Thymus (tissue), 11 donors: ENCODE measurements around the gene KLF9. TPM values are rescaled to one million over a fixed set of nuclear protein-coding genes. Genes with fewer than 3 reads are reported as not detected.

Experiments used
- DNase-seq, 9 donors: peaks; one replicate each; pipeline ENCODE4 v3.0.0-alpha.2; 2013; ENCODE audit warnings: low spot score in 9 of 9, low read depth in 6 of 9, missing footprints in 1 of 9
- H3K27ac ChIP-seq, 2 donors: one replicate each; pipeline ENCODE4 v1.5.1; 2013; ENCODE audit warnings: control low read depth in 1 of 2, low read depth in 1 of 2, low read length in 1 of 2, mild to moderate bottlenecking in 1 of 2, moderate library complexity in 1 of 2
- H3K27me3 ChIP-seq, 2 donors: one replicate each; pipeline ENCODE4 v1.5.1; 2013; ENCODE audit warnings: low read length in 1 of 2; ENCODE audit not compliant: control insufficient read depth in 2 of 2, insufficient read depth in 1 of 2
- H3K36me3 ChIP-seq, 2 donors: one replicate each; pipeline ENCODE4 v1.5.1; 2013; ENCODE audit warnings: low read length in 1 of 2, mild to moderate bottlenecking in 1 of 2, moderate library complexity in 1 of 2; ENCODE audit not compliant: control insufficient read depth in 2 of 2, insufficient read depth in 2 of 2
- H3K4me1 ChIP-seq, 2 donors: one replicate each; pipeline ENCODE4 v1.5.1; 2013; ENCODE audit warnings: low read length in 2 of 2; ENCODE audit not compliant: control insufficient read depth in 2 of 2, insufficient read depth in 2 of 2
- H3K4me3 ChIP-seq, 2 donors: one replicate each; pipeline ENCODE4 v1.5.1; 2013; ENCODE audit warnings: low read length in 2 of 2, control low read depth in 1 of 2, mild to moderate bottlenecking in 1 of 2
- H3K9me3 ChIP-seq, 2 donors: one replicate each; pipeline ENCODE4 v1.5.1; 2013; ENCODE audit warnings: low read length in 1 of 2, mild to moderate bottlenecking in 1 of 2; ENCODE audit not compliant: control insufficient read depth in 2 of 2, insufficient read depth in 1 of 2
- WGBS: extraction: QIAGEN DNeasy Blood & Tissue Kit; methylation state at CpG from one replicate; pipeline ENCODE4 v1.1.7; 2013; 5-methylcytosine and 5-hydroxymethylcytosine counted together
- polyA plus RNA-seq: library from polyadenylated mRNA; stranded (reverse); fragments of 200-250 nt; gene quantifications from one replicate; pipeline ENCODE4 v1.2.3, GENCODE V29; 2013
- total RNA-seq: library from RNA; stranded (reverse); fragments of 120-200 nt; gene quantifications from one replicate; pipeline ENCODE4 v1.2.4, GENCODE V29; 2013
- donor health status: healthy.

The KLF9 gene
- total and polyA plus RNA-seq, 2 donors, result 1.3 to 35.3 TPM

GRCh38 chr9:70449461-70449860 is 35.0 kb upstream of the KLF9 start:
- Histone ChIP-seq H3K4me1 (no peaks in the 10 kb centered on the region), H3K36me3 (no peaks in the 10 kb centered on the region), H3K4me3 (no peak overlapping the region), H3K9me3 (no peaks in the 10 kb centered on the region), H3K27me3 (no peaks in the 10 kb centered on the region), H3K27ac (no peak overlapping the region)
- 89% methylated on average over 2 of the region's 2 CpGs for WGBS
- no peak for DNase-seq

GRCh38 chr9:70448919-70449318 is 34.5 kb upstream of the KLF9 start:
- no peaks in the 10 kb centered on the region for H3K9me3 ChIP-seq
- no peaks in the 10 kb centered on the region for H3K36me3 ChIP-seq
- no peaks in the 10 kb centered on the region for H3K27me3 ChIP-seq
- DNase-seq, result no peak
- no peaks in the 10 kb centered on the region for H3K4me1 ChIP-seq
- WGBS, result 88% methylated on average over 1 of the region's 1 CpG
- no peak overlapping the region for H3K4me3 ChIP-seq
- no peak overlapping the region for H3K27ac ChIP-seq

- Histone ChIP-seq H3K27ac (no peak overlapping the region), H3K9me3 (no peaks in the 10 kb centered on the region), H3K27me3 (no peaks in the 10 kb centered on the region), H3K36me3 (no peaks in the 10 kb centered on the region), H3K4me1 (no peaks in the 10 kb centered on the region), H3K4me3 (no peak overlapping the region)
- no peak for DNase-seq
- 97% methylated on average over 1 of the region's 1 CpG for WGBS
Observed at GRCh38 chr9:70444904-70445303, 30.4 kb upstream of the KLF9 start.

GRCh38 chr9:70442328-70442848 is 27.9 kb upstream of the KLF9 start:
- no peaks in the 10 kb centered on the region for H3K27me3 ChIP-seq
- 97% methylated on average over 1 of the region's 1 CpG for WGBS
- DNase-seq, result no peak
- no peak overlapping the region for H3K27ac ChIP-seq
- no peaks in the 10 kb centered on the region for H3K36me3 ChIP-seq
- H3K9me3 ChIP-seq, result no peaks in the 10 kb centered on the region
- H3K4me3 ChIP-seq, result no peak overlapping the region
- no peaks in the 10 kb centered on the region for H3K4me1 ChIP-seq

- no peak overlapping the region for H3K4me3 ChIP-seq
- DNase-seq, result no peak
- H3K36me3 ChIP-seq, result no peaks in the 10 kb centered on the region
- no peaks in the 10 kb centered on the region for H3K9me3 ChIP-seq
- H3K27me3 ChIP-seq, result no peaks in the 10 kb centered on the region
- H3K27ac ChIP-seq, result no peak overlapping the region
- H3K4me1 ChIP-seq, result no peaks in the 10 kb centered on the region
Observed at GRCh38 chr9:70441622-70442021, 27.2 kb upstream of the KLF9 start.

- DNase-seq, result no peak
- Histone ChIP-seq H3K27ac (no peak overlapping the region), H3K27me3 (no peaks in the 10 kb centered on the region), H3K9me3 (no peaks in the 10 kb centered on the region), H3K36me3 (no peaks in the 10 kb centered on the region), H3K4me3 (no peak overlapping the region), H3K4me1 (no peaks in the 10 kb centered on the region)
- WGBS, result 77% methylated on average over 5 of the region's 5 CpGs
Observed at GRCh38 chr9:70439991-70440706, 25.7 kb upstream of the KLF9 start.

GRCh38 chr9:70438341-70438928 is 24.0 kb upstream of the KLF9 start:
- no peak for DNase-seq
- Histone ChIP-seq H3K36me3 (no peaks in the 10 kb centered on the region), H3K27me3 (no peaks in the 10 kb centered on the region), H3K4me1 (no peaks in the 10 kb centered on the region), H3K27ac (no peak overlapping the region), H3K4me3 (no peak overlapping the region), H3K9me3 (no peaks in the 10 kb centered on the region)
- WGBS, result 68% methylated on average over 3 of the region's 3 CpGs

GRCh38 chr9:70435948-70436347 is 21.5 kb upstream of the KLF9 start:
- H3K27me3 ChIP-seq, result no peaks in the 10 kb centered on the region
- no peaks in the 10 kb centered on the region for H3K4me1 ChIP-seq
- H3K4me3 ChIP-seq, result no peak overlapping the region
- no peaks in the 10 kb centered on the region for H3K36me3 ChIP-seq
- WGBS, result 100% methylated on average over 1 of the region's 1 CpG
- no peaks in the 10 kb centered on the region for H3K9me3 ChIP-seq
- no peak overlapping the region for H3K27ac ChIP-seq
- DNase-seq, result no peak

- H3K27me3 ChIP-seq, result peaks cover 0 to 4% of the 10 kb centered on the region in 2 donors
- 96% methylated on average over 3 of the region's 3 CpGs for WGBS
Observed at GRCh38 chr9:70429899-70430298, 15.4 kb upstream of the KLF9 start.

More at GRCh38 chr9:70429899-70430298, 15.4 kb upstream of the KLF9 start:
- H3K36me3 ChIP-seq, result no peaks in the 10 kb centered on the region
- H3K27ac ChIP-seq, result no peak overlapping the region
- H3K4me1 ChIP-seq, result no peaks in the 10 kb centered on the region
- no peaks in the 10 kb centered on the region for H3K9me3 ChIP-seq
- no peak for DNase-seq
- no peak overlapping the region for H3K4me3 ChIP-seq
